HG02759 (cell line): ENCODE results near the gene C16orf95.
"Not testable (repeated sequence)": the region's sequence is repeated elsewhere in the genome, so short reads cannot be mapped to it uniquely, and the experiment has no call there.

Experiments used
- ATAC-seq: cut with Tn5 transposase; IDR thresholded peaks from one replicate; pipeline ENCODE4 v1.9.1; 2021; ENCODE audit warnings: mild to moderate bottlenecking, moderate library complexity; ENCODE audit not compliant: unreplicated experiment

Gene C16orf95

GRCh38 chr16:87347932-87348615, 30.9 kb upstream of the C16orf95 start:
- ATAC-seq, result no peak

- no peak for ATAC-seq
Observed at GRCh38 chr16:87346517-87347060, 29.4 kb upstream of the C16orf95 start.

DNA sequence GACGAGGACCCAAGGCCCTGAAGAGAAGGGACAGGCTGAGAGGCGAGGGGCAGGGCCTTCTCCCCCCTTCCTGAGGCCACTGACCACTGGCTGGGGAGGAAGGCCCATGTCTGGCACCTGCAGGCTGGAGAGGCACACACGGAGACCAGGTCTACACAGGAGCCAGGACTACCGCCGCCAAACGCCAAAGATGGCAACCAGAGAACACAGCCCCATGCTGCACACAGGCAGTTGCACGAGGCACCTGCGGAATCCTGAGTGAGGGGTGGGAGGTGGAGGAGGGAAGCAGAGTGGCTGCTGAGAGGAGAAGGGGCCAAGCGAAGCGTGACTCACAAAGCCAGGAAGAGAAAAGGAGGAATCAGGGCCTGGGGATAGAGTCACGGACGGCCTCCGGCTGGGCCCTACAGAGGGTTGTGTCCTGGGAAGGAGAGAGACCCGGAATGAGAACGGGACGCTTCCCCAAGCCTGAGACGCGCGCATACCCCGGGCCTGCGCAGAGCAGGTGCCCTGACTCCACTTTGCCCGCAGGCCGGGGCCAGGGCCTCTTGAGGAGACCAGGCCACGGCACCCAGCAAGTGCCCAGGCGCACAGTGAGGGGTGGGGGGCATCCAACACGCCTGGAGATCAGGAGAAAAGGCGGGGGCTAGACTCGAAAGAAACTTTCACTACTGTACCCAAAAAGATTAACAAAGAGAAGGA, 28.7 kb upstream of the C16orf95 start:
- ATAC-seq, result no peak

DNA sequence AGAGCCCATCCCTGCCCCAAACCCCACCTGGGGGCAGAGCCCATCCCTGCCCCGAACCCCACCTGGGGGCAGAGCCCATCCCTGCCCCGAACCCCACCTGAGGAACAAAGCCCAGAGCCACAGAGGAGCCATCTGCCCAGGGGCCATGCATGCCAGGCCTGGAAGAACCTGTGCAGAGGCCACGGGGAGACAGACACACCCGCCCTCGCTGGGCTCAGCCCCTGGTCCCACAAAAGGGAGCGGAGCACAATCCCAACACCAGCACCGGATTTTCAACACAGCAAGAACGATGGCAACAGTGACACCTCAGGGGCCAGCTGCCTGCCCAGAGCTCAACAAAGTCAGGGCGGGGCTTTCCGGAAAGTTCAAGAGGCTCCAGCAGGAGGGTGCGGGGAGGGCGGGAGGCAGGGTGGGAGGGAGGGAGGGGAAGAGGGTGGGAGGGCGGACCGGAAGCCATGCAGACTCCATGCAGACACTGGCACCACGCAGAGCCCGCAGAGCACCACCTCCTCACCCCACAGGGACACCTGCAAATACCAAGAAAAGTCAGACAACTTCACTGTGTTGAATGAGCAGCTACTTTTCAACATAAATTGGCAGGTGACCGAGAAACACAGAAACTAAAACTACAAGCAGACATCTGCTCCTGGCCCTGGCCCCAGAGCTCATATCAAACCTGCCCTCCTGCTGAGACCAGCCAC, 27.9 kb upstream of the C16orf95 start:
- ATAC-seq, result no peak

- ATAC-seq, result no peak
Observed at GRCh38 chr16:87344165-87344930, 27.2 kb upstream of the C16orf95 start.

DNA sequence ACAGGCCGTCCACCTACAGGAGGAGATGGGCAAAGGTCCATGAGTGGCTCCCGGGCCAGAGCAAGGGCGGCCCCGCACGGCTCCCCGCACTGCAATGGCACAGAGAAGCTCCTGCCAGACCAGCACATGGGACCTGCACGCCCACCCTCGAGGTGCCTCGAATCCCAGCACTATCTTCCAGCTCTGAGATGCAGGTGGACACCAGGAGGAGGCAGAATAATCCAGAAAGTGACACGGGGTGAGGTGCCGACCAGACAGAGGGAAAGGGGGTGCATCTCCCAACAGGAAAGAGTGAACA, 26.5 kb upstream of the C16orf95 start:
- no peak for ATAC-seq

DNA sequence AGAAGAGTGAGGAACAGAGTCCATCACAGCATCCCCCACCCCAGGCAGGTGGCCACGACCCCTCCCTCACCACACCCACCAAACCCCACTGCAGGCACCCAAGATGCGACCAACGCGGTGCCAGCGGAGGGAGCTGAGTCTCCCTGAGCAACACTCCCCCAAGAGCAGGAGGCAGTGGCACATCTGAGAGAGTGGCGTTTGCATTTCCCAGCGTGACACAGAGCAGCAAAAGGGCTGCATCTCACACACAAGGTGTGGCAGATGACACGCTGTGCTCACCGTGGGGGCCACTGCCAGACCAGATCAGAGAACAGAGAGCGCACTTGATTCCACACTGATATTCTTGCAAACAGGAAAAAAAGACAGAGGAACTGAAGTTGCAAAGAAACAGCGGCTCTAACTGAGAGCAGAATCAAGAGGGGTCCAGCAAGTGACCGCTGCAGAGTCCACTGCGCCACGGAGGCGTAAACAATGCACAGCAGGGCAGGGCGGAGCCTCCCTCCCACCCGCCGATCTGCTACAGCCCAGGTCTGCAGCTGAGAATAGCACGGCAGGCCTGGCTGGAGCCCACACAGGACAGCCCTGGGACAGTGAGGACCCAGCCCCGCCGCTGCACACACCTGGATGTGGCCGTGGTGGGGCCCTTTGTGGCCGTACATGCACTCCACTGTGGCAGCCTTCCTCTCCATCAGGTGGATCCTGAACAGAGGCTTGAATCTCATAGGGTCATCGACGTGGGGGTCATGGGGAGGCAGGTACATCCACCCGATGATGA, 26.0 kb upstream of the C16orf95 start:
- no peak for ATAC-seq

DNA sequence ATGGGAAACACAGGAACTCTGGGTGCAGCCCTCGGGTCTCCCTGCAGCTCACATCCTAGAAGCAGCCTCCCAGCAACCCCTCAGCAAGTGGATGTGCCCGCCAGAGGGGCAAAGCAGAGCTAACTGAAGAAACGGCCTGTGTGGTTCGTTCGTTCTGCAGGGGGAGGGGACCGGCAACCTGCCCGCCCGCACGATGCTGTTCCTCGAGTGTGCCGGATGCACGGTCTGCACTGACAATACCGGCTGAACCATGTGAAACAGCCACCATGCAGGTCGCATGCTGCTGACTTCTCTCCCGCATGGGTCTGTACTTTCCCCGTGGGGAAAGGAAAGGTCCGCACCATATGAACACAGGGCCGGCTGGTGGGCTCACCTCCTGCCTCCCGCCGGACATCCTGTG, 25.3 kb upstream of the C16orf95 start:
- no peak for ATAC-seq

DNA sequence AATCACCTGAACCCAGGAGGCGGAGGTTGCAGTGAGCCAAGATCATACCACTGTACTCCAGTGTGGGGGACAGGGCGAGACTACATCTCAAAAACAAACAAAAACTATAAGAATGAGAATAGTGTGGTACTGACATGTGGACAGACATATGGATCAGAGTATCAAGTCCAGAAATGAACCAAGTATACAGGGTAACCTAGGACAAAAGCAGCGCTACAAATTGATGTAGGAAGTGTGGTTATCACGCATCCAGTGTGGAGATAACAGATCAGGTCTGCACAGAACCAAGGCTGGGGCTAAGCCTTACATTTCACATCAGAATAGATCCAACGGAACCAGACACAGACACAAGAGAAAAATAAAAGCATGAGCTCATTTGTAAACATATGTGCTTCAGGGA, 23.0 kb upstream of the C16orf95 start:
- ATAC-seq, result no peak

GRCh38 chr16:87339724-87340105, 22.5 kb upstream of the C16orf95 start:
- not testable (repeated sequence) for ATAC-seq

DNA sequence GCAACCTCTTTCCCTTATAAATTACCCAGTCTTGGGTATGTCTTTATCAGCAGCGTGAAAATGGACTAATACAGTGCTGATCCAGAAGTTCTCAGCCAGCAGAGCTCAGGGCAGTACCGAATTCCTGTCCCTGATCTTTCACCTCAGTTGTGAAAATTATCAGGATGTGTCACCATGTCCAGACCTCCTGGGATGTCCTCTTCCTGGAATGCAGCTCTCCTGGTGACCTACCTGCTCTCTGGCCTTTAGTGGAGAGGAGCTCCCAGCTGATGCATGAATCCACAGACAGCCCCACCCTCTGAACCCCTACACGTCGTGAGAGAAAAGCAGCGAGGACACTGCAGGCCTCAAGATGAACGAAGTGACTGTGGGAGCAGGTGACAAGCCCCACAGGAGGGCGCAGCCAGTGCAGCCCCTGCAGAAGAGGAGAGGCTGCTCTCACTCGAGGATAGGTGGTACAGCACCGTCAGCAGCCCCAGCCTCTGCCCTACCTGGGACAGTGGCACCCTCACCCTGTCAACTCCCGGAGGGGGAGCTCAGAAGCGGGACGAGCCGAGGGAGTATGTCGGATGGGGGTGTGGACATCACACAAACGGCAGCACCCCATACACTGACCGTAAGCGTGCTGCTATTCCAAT, 22.0 kb upstream of the C16orf95 start:
- ATAC-seq, result no peak

DNA sequence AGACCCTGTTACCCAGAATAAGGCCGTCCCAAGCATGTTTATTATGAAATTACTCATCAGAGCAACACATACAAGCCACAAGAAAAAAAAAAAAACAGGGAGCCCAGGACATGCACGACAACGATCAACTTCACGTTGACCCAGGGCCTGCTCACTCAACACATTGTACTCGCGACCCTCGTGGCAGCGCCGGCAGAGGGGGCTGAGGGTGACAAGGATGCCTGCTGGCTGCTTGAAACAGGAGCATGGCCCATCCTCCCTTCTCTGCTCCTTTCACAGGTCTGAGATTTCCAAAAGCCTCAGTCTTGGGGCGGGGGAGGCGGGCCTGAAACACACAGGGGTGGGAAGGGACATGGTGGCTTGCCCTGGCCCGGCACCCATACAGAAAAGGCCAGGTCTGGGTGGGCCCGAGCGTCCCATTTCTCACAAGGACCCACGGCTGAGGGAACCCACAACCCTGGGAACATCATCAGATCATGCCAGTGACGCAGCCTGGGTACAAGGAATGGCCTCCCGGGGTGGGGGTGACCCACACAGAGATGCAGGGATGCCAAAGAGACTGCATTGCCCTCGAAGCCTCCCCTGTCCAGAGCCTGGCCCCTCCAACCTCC, 21.1 kb upstream of the C16orf95 start:
- ATAC-seq, result no peak

- ATAC-seq, result no peak
Observed at GRCh38 chr16:87337262-87337771, 20.1 kb upstream of the C16orf95 start.

GRCh38 chr16:87336434-87337240, 19.4 kb upstream of the C16orf95 start:
- no peak for ATAC-seq

DNA sequence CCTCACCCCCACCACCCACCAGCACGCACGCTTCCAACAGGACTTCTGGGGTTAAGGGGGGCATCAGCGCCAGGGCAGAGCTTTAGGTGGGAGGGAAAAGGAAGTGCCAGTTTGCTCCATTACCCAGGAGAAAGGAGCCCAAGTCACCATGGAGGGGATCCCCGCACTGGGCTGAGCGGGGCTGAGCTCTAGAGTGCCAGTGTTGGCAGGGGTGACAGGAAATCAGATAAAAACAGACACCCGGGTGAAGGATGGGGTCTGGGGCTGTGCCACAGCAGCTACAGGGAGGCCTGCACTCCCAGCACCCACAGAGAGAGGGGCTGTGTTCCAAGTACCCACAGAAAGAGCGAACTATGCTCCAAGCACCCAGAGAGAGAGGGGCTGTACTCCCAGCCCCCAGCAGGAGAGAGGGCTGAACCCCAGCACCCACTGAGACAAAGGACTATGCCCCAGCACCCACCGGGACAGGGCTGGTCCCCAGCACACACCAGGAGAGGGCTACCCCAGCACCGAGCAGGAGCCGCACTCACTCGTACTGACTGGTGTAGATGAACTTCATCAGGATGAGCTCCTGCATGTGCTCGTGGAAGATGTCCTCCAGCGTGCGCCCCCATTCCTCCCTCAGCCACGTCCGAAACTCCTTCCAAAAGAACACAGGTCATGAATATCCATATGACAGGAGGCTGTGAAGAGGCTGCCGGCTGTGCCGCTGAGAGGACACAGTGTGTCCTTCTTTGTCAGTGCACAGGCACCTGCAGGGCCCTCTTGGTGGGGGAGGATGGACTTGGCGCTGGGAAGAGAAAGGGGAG, 18.6 kb upstream of the C16orf95 start:
- ATAC-seq, result no peak

- no peak for ATAC-seq
Observed at GRCh38 chr16:87334651-87335624, 17.7 kb upstream of the C16orf95 start.
